ENCODE measurements around the gene LLGL2.

The LLGL2 gene

GRCh38 chr17:75493476-75494129 is 31.9 kb upstream of the LLGL2 start:
- no peak for DNase-seq

- DNase-seq = no peak
Measured at GRCh38 chr17:75494326-75494877, 31.1 kb upstream of the LLGL2 start.

DNA sequence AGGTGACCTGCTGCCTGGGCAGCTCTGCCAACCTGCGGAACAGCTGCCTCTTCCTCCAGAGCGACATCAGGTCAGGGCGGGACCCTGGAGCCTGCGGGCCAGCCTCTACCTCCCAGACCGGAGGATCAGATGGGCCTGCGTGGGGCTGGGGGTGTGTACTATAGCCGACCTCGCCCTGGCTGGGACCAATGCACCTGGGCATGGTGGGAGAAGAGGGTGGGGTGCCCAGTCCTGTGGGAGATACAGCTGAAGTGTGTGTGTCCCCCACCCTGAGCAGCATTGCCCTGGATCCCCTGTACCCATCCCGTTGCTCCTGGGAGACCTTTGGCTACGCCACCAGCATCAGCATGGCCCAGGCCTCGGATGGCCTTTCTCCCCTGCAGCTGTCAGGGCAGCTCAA is 29.5 kb upstream of the LLGL2 start:
- no peak for DNase-seq

- DNase-seq = no peak
Measured at GRCh38 chr17:75498039-75498725, 27.3 kb upstream of the LLGL2 start.

GRCh38 chr17:75498726-75499213 is 26.7 kb upstream of the LLGL2 start:
- DNase-seq = no peak

GRCh38 chr17:75499313-75500022 is 26.0 kb upstream of the LLGL2 start:
- DNase-seq = no peak

GRCh38 chr17:75500419-75501216 is 24.9 kb upstream of the LLGL2 start:
- no peak for DNase-seq

GRCh38 chr17:75501378-75502071 is 24.0 kb upstream of the LLGL2 start:
- no peak for DNase-seq

- DNase-seq = no peak
Measured at GRCh38 chr17:75502072-75502720, 23.3 kb upstream of the LLGL2 start.

- DNase-seq = no peak
Measured at GRCh38 chr17:75502721-75503329, 22.7 kb upstream of the LLGL2 start.

DNA sequence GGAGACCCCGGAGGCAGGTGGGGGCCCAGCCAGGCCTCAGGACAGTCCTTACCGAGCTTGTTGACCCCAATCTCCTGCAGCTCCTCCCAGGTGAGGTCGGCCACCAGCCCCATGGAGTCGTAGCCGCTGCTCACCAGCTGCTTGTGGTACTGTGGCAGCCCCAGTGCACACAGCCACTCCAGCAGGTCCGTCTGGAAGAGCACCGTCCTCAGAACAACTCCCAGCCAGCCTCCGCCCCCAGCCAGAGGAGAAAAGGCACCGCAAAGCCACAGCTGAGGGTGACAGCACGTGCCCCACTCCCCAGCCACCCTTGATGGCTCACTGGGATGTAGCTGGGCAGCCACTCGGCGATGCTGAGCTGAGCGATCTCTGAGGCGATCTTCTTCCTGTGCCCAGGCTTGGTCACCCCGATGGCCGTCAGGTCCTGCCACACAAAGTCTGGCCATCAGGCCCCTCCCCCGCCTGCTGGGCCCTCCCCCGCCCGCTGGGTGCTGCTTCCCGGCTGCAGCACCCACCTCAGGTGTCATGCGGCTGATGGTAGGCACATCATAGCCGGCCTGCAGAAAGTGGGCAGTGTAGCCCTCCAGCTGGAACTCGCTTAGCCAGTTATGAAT is 22.1 kb upstream of the LLGL2 start:
- no peak for DNase-seq

- no peak for DNase-seq
Measured at GRCh38 chr17:75503976-75504346, 21.5 kb upstream of the LLGL2 start.

- DNase-seq = no peak
Measured at GRCh38 chr17:75504347-75505151, 20.9 kb upstream of the LLGL2 start.

- DNase-seq = no peak
Measured at GRCh38 chr17:75505152-75505409, 20.4 kb upstream of the LLGL2 start.

GRCh38 chr17:75505640-75506039 is 19.9 kb upstream of the LLGL2 start:
- no peak for DNase-seq

DNA sequence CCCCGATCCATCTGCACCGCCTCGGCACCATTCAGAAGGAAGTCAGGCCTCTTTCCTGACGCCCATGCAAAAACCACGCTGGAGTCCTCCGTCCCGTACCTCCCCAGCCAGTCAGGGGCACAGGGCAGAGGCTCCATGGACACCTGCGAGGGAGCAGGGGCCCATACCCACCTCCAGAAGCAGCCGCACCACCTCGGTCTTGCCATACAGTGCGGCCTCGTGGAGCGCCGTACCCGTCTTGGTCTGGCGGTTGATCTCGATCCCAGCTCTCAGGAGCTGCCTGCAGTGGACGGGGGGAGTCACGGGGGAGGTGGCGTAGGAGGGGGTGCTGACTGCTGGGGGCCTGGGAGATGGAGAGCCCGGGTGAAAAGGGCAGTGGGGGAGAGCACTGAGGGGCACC is 19.4 kb upstream of the LLGL2 start:
- no peak for DNase-seq

GRCh38 chr17:75506888-75507287 is 18.6 kb upstream of the LLGL2 start:
- no peak for DNase-seq

- DNase-seq = no peak
Measured at GRCh38 chr17:75507733-75508719, 17.5 kb upstream of the LLGL2 start.

GRCh38 chr17:75508931-75509361 is 16.6 kb upstream of the LLGL2 start:
- no peak for DNase-seq
